Measurements from ENCODE around the gene MYOC. TPM values are rescaled to one million over a fixed set of nuclear protein-coding genes. Genes with fewer than 3 reads are reported as not detected.
"Not testable (repeated sequence)": the region's sequence is repeated elsewhere in the genome, so short reads cannot be mapped to it uniquely, and the experiment has no call there.

MYOC gene
- total RNA-seq (2012; rRNA removed): not detected in 2 replicates

DNA sequence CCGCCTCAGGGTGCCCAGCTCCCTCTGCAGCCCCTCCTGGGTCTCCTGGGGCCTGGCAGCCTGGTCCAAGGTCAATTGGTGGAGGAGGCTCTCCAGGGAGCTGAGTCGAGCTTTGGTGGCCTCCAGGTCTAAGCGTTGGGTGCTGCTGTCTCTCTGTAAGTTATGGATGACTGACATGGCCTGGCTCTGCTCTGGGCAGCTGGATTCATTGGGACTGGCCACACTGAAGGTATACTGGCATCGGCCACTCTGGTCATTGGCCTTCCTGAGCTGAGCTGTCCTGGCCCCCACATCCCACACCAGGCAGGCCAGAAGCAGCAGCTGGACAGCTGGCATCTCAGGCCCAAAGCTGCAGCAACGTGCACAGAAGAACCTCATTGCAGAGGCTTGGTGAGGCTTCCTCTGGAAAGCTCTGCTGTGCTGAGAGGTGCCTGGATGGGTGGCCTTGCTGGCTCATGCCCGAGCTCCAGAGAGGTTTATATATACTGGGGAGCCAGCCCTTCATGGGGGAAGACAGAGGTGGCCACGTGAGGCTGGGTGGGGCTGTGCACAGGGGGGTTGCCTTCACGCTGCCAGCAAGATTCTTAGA, at the start of gene MYOC:
Gene MYOC (minus strand): TSS at position 455 of the 589 bp plus-strand sequence. CDS start 77 bp downstream, at position 378.
- Histone ChIP-seq H3K36me3 (ENCODE audit: insufficient read depth, low read length) (no peaks in the 10 kb centered on the region), H3K27me3 (ENCODE audit: control insufficient read depth, insufficient read depth, low read length) (no peaks in the 10 kb centered on the region), H3K4me2 (ENCODE audit: low read length) (no peak within 1 kb of the TSS), H3K9me3 (replicated peaks; ENCODE audit: low read length) (no peaks in the 10 kb centered on the region), H3K4me3 (ENCODE audit: low read length) (no peak within 1 kb of the TSS), H3K9ac (ENCODE audit: low read depth, low read length) (no peak within 1 kb of the TSS), H3K4me1 (ENCODE audit: control insufficient read depth, insufficient read depth, low read length) (peaks cover 19% of the 10 kb centered on the region)

DNA sequence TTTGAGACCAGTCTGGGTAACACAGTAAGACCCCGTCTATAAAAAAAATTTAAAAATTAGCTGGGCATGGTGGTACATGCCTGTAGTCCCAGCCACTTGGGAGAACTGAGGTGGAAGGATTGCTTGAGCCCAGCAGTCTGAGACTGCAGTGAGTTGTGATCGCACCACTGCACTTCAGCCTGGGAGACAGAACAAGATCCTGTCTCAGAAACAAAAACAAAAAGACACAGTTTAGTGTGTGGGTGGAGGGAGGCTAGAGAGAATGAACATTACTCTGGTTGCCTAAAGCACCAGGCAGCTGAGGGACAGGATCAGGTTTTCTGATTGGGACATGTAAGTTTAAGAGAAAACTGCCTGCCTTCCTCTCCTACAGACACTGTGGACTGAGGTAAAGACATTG, 47.0 kb upstream of the MYOC start:
- Histone ChIP-seq H3K4me3 (ENCODE audit: low read length) (no peak overlapping the region), H3K9ac (ENCODE audit: low read depth, low read length) (no peak overlapping the region), H3K27me3 (ENCODE audit: control insufficient read depth, insufficient read depth, low read length) (no peaks in the 10 kb centered on the region), H3K4me2 (ENCODE audit: low read length) (no peak overlapping the region), H3K9me3 (replicated peaks; ENCODE audit: low read length) (no peaks in the 10 kb centered on the region), H3K36me3 (ENCODE audit: insufficient read depth, low read length) (peaks cover 8% of the 10 kb centered on the region), H3K4me1 (ENCODE audit: control insufficient read depth, insufficient read depth, low read length) (no peaks in the 10 kb centered on the region)

- not testable (repeated sequence) for H3K9ac ChIP-seq (ENCODE audit: low read depth, low read length); H3K4me2 ChIP-seq (ENCODE audit: low read length); H3K36me3 ChIP-seq (ENCODE audit: insufficient read depth, low read length); H3K4me3 ChIP-seq (ENCODE audit: low read length); H3K4me1 ChIP-seq (ENCODE audit: control insufficient read depth, insufficient read depth, low read length); H3K27me3 ChIP-seq (ENCODE audit: control insufficient read depth, insufficient read depth, low read length); H3K9me3 ChIP-seq (replicated peaks; ENCODE audit: low read length)
These were observed 43.3 kb upstream of the MYOC start for GRCh38 chr1:171695772-171696171.

GRCh38 chr1:171693541-171693940, 41.1 kb upstream of the MYOC start:
- not testable (repeated sequence) for H3K4me3 ChIP-seq (ENCODE audit: low read length); H3K4me1 ChIP-seq (ENCODE audit: control insufficient read depth, insufficient read depth, low read length); H3K9me3 ChIP-seq (replicated peaks; ENCODE audit: low read length); H3K36me3 ChIP-seq (ENCODE audit: insufficient read depth, low read length); H3K9ac ChIP-seq (ENCODE audit: low read depth, low read length); H3K4me2 ChIP-seq (ENCODE audit: low read length); H3K27me3 ChIP-seq (ENCODE audit: control insufficient read depth, insufficient read depth, low read length)

DNA sequence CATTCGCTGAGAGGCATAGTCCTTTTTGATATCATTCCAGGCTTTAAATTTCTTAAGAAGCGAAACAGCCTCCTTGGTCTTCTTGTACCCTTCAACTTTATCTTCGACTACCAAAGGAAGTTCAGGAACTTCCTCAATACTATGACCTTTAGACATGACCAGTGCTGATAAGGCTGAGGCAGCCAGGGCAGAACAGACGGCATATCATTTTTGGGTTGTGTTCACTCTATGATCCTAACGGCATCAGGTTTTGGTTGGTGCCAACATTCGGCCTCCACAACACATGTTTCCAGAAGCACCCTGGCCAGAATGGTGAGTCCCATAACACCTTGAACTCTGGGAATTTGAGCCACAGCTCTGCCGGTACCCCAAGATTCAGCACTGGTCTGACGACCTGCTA, 31.4 kb upstream of the MYOC start:
- H3K4me1 ChIP-seq (ENCODE audit: control insufficient read depth, insufficient read depth, low read length): no peaks in the 10 kb centered on the region
- H3K9ac ChIP-seq (ENCODE audit: low read depth, low read length): no peak overlapping the region
- no peak overlapping the region for H3K4me3 ChIP-seq (ENCODE audit: low read length)
- no peak overlapping the region for H3K4me2 ChIP-seq (ENCODE audit: low read length)
- H3K27me3 ChIP-seq (ENCODE audit: control insufficient read depth, insufficient read depth, low read length): no peaks in the 10 kb centered on the region
- no peaks in the 10 kb centered on the region for H3K36me3 ChIP-seq (ENCODE audit: insufficient read depth, low read length)
- no peaks in the 10 kb centered on the region for H3K9me3 ChIP-seq (replicated peaks; ENCODE audit: low read length)

DNA sequence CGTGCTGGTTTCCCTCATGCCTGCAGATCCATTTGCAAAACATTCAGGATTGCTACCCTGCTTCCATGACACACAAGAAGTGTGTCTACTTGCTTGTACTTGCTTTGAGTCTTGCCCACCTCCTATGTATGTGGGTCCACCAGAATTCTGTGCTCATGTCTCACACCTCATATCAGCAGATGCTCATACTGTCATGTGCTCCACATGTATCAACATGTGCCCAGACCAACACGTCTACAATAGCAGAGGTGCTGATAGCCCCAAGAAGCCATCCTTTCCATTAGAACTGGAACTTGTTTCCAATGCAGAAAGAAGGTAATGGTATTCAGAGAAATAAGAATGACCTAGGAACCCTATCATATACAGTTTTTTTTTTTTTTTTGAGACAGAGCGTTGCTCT, 27.9 kb upstream of the MYOC start:
- no peaks in the 10 kb centered on the region for H3K36me3 ChIP-seq (ENCODE audit: insufficient read depth, low read length)
- no peak overlapping the region for H3K4me2 ChIP-seq (ENCODE audit: low read length)
- H3K4me1 ChIP-seq (ENCODE audit: control insufficient read depth, insufficient read depth, low read length): no peaks in the 10 kb centered on the region
- no peaks in the 10 kb centered on the region for H3K9me3 ChIP-seq (replicated peaks; ENCODE audit: low read length)
- no peaks in the 10 kb centered on the region for H3K27me3 ChIP-seq (ENCODE audit: control insufficient read depth, insufficient read depth, low read length)
- H3K9ac ChIP-seq (ENCODE audit: low read depth, low read length): no peak overlapping the region
- H3K4me3 ChIP-seq (ENCODE audit: low read length): no peak overlapping the region

DNA sequence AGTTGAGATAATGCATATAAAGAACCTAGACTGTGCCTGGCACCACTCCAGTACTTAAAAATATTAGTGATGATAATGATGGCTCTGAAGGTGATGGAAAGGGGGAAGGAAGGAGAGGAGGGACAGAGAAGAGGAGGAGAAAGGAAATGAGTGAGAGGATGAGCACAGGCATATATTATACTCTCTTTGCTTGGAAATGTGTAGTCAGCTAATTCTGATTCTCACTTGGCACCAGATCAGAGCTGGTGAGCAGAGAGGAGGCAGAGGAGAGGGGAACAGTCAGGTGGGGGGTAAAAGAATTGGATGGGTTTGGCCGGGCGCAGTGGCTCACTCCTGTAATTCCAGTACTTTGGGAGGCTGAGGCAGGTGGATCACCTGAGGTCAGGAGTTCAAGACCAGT, 24.3 kb upstream of the MYOC start:
- Histone ChIP-seq H3K4me1 (ENCODE audit: control insufficient read depth, insufficient read depth, low read length) (no peaks in the 10 kb centered on the region), H3K27me3 (ENCODE audit: control insufficient read depth, insufficient read depth, low read length) (no peaks in the 10 kb centered on the region), H3K4me2 (ENCODE audit: low read length) (no peak overlapping the region), H3K9me3 (replicated peaks; ENCODE audit: low read length) (no peaks in the 10 kb centered on the region), H3K4me3 (ENCODE audit: low read length) (no peak overlapping the region), H3K9ac (ENCODE audit: low read depth, low read length) (no peak overlapping the region), H3K36me3 (ENCODE audit: insufficient read depth, low read length) (no peaks in the 10 kb centered on the region)

- H3K27me3 ChIP-seq (ENCODE audit: control insufficient read depth, insufficient read depth, low read length): no peaks in the 10 kb centered on the region
- H3K9me3 ChIP-seq (replicated peaks; ENCODE audit: low read length): no peaks in the 10 kb centered on the region
- H3K9ac ChIP-seq (ENCODE audit: low read depth, low read length): no peak overlapping the region
- H3K4me3 ChIP-seq (ENCODE audit: low read length): no peak overlapping the region
- H3K4me1 ChIP-seq (ENCODE audit: control insufficient read depth, insufficient read depth, low read length): no peaks in the 10 kb centered on the region
- H3K4me2 ChIP-seq (ENCODE audit: low read length): no peak overlapping the region
- H3K36me3 ChIP-seq (ENCODE audit: insufficient read depth, low read length): no peaks in the 10 kb centered on the region
These were observed 22.2 kb upstream of the MYOC start for GRCh38 chr1:171674431-171675405.

DNA sequence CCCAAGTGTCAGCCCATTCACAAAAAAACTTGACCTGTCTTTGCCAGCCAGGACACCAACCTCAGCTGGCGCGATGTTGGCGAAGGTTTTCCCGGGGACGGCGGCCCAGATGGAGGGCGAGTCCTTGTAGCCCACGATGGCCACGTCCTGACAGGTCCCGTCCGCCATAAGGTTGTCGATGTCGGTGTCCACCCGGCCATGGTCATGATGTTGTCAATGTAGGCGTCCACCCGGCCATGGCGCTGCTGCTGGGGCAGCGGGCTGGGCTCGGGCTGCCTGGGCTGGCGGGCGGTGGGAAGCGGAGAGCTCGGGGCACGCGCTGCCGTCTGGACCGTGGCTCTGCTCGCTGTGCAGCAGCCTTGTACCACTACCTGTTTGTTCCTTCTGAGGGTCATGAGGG, 18.3 kb upstream of the MYOC start:
- Histone ChIP-seq H3K36me3 (ENCODE audit: insufficient read depth, low read length) (no peaks in the 10 kb centered on the region), H3K27me3 (ENCODE audit: control insufficient read depth, insufficient read depth, low read length) (no peaks in the 10 kb centered on the region), H3K4me3 (ENCODE audit: low read length) (no peak overlapping the region), H3K9me3 (replicated peaks; ENCODE audit: low read length) (no peaks in the 10 kb centered on the region), H3K4me2 (ENCODE audit: low read length) (no peak overlapping the region), H3K4me1 (ENCODE audit: control insufficient read depth, insufficient read depth, low read length) (no peaks in the 10 kb centered on the region), H3K9ac (ENCODE audit: low read depth, low read length) (no peak overlapping the region)

DNA sequence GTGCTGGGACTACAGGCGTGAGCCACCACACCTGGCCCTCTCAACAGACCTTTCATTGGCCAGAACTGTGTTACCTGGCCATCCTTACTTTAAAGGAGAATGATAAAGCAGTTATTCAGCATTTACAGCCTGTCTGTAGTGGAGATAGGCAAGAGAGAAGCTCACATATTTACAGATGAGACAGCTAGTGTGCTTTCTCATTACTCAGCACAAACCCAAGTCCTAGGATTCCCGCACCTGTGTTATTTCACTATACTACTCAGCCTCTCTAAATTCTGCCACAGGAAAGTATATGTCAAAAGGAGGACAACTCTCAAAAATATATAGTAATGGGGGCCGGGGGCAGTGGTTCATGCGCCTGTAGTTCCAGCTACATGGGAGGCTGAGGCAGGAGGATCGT, 15.9 kb upstream of the MYOC start:
- H3K9me3 ChIP-seq (replicated peaks; ENCODE audit: low read length): no peaks in the 10 kb centered on the region
- H3K36me3 ChIP-seq (ENCODE audit: insufficient read depth, low read length): no peaks in the 10 kb centered on the region
- no peak overlapping the region for H3K4me2 ChIP-seq (ENCODE audit: low read length)
- H3K4me3 ChIP-seq (ENCODE audit: low read length): no peak overlapping the region
- no peaks in the 10 kb centered on the region for H3K4me1 ChIP-seq (ENCODE audit: control insufficient read depth, insufficient read depth, low read length)
- no peaks in the 10 kb centered on the region for H3K27me3 ChIP-seq (ENCODE audit: control insufficient read depth, insufficient read depth, low read length)
- H3K9ac ChIP-seq (ENCODE audit: low read depth, low read length): no peak overlapping the region

GRCh38 chr1:171666114-171666769, 13.8 kb upstream of the MYOC start:
- Histone ChIP-seq H3K27me3 (ENCODE audit: control insufficient read depth, insufficient read depth, low read length) (no peaks in the 10 kb centered on the region), H3K4me1 (ENCODE audit: control insufficient read depth, insufficient read depth, low read length) (no peaks in the 10 kb centered on the region), H3K4me3 (ENCODE audit: low read length) (no peak overlapping the region), H3K9me3 (replicated peaks; ENCODE audit: low read length) (no peaks in the 10 kb centered on the region), H3K36me3 (ENCODE audit: insufficient read depth, low read length) (no peaks in the 10 kb centered on the region), H3K9ac (ENCODE audit: low read depth, low read length) (no peak overlapping the region), H3K4me2 (ENCODE audit: low read length) (no peak overlapping the region)
